HepG2 (cell line): Measurements from ENCODE around the gene SYS1. TPM values are rescaled to one million over a fixed set of nuclear protein-coding genes. Genes with fewer than 3 reads are reported as not detected.

Experiments used
- ATAC-seq: fragments of 200-7000 bp; cut with Tn5 transposase; 3 replicates; pipeline ENCODE4 v1.9.1; 2020; ENCODE audit warnings: mild to moderate bottlenecking, moderate library complexity
- BruUV-seq: library from RNA; stranded (reverse); fragments of 400-500 nt; replicated peaks from 2 replicates; lab custom pipeline; 2021; lab: Mats Ljungman, UMichigan
- CTCF ChIA-PET: fragments of 300-600 bp; formaldehyde crosslinking; extraction: SDS; loops from one replicate; lab custom pipeline; 2021; ENCODE audit warnings: low total read pairs, inconsistent platforms, low intra/inter-chr PET ratio; lab: Yijun Ruan, JAX
- POLR2A ChIA-PET: fragments of 350-600 bp; sonication (Branson Sonifier 250); formaldehyde crosslinking; loops from one replicate; lab custom pipeline; 2020; ENCODE audit warnings: antibody characterized with exemption, inconsistent platforms; lab: Yijun Ruan, JAX
- DNase-seq: peaks from one replicate; pipeline ENCODE4 v3.0.0-alpha.2; 2015; ENCODE audit warnings: low spot score
- FAIRE-seq: peaks from 3 replicates; lab custom pipeline; 2011; peaks lifted over from hg19 to GRCh38; lab: Jason Lieb, UNC
- H2AFZ ChIP-seq: one replicate; pipeline ENCODE4 v1.6.1; 2011; ENCODE audit warnings: low read length, inconsistent platforms
- H3K27ac ChIP-seq: fragments of 300-600 bp; 3 replicates; pipeline ENCODE4 v1.8.0; 2011; ENCODE audit warnings: mixed run types, mild to moderate bottlenecking, mixed read lengths, low read length, inconsistent platforms; ENCODE audit not compliant: insufficient read depth; ENCODE audit errors: extremely low read length
- H3K27me3 ChIP-seq, 2 experiments: fragments of 200-600 bp in 1 of 2; 2 replicates in 1 of 2; 3 replicates in 1 of 2; pipeline versions ENCODE4 v1.6.0 to v1.8.0; 2011; ENCODE audit warnings: low read length in 2 of 2, mild to moderate bottlenecking in 2 of 2, moderate library complexity in 2 of 2, inconsistent platforms in 1 of 2; ENCODE audit not compliant: insufficient read depth in 2 of 2, control insufficient read depth in 1 of 2
- H3K36me3 ChIP-seq, 2 experiments: fragments of 200-600 bp in 1 of 2; replicated peaks in 1 of 2; 2 replicates in 1 of 2; 3 replicates in 1 of 2; pipeline versions ENCODE4 v1.5.1 to v1.8.0; 2011; ENCODE audit warnings: low read length in 2 of 2, inconsistent platforms in 1 of 2; ENCODE audit not compliant: insufficient read depth in 2 of 2, control insufficient read depth in 1 of 2
- H3K4me1 ChIP-seq: 2 replicates; pipeline ENCODE4 v1.5.1; 2012; ENCODE audit warnings: low read length, inconsistent platforms; ENCODE audit not compliant: insufficient read depth
- H3K4me2 ChIP-seq: 2 replicates; pipeline ENCODE4 v1.6.0; 2011; ENCODE audit warnings: low read depth, low read length, inconsistent platforms
- H3K4me3 ChIP-seq, 3 experiments: fragments of 200-600 bp in 1 of 3; sonication (generic), shearing (Covaris generic) in 1 of 3; replicated peaks in 1 of 3; 2 replicates each; pipeline ENCODE4 v1.5.1; 2011 to 2016; ENCODE audit warnings: low read length in 3 of 3, inconsistent platforms in 2 of 3, low read depth in 2 of 3, mild to moderate bottlenecking in 2 of 3, control low read depth in 1 of 3, mixed read lengths in 1 of 3; ENCODE audit not compliant: insufficient read depth in 1 of 3
- H3K79me2 ChIP-seq: one replicate; pipeline ENCODE4 v1.6.1; 2011; ENCODE audit warnings: low read length, inconsistent platforms; ENCODE audit not compliant: insufficient read depth
- H3K9ac ChIP-seq: 2 replicates; pipeline ENCODE4 v1.6.0; 2011; ENCODE audit warnings: mild to moderate bottlenecking, low read depth, low read length, inconsistent platforms; ENCODE audit not compliant: insufficient read depth
- H3K9me3 ChIP-seq: 2 replicates; pipeline ENCODE4 v1.5.1; 2012; ENCODE audit warnings: mild to moderate bottlenecking, low read length
- H4K20me1 ChIP-seq: 2 replicates; pipeline ENCODE4 v1.6.0; 2011; ENCODE audit warnings: inconsistent platforms, mild to moderate bottlenecking, low read length, moderate library complexity; ENCODE audit not compliant: insufficient read depth
- ADNP ChIP-seq: sonication (generic); formaldehyde crosslinking; IDR thresholded peaks from 2 replicates; pipeline ENCODE4 v1.4.0; 2020; ENCODE audit warnings: missing genetic modification reagents
- ARNTL ChIP-seq: sonication (generic); formaldehyde crosslinking; IDR thresholded peaks from 2 replicates; pipeline ENCODE4 v1.4.0; 2020; ENCODE audit warnings: mild to moderate bottlenecking, missing genetic modification reagents
- CHD4 ChIP-seq: fragments of 200-600 bp; sonication (generic); IDR thresholded peaks from 2 replicates; pipeline ENCODE4 v1.7.0; 2017; ENCODE audit warnings: mild to moderate bottlenecking, low read length, borderline replicate concordance
- EED ChIP-seq: sonication (generic); formaldehyde crosslinking; IDR thresholded peaks from 2 replicates; pipeline ENCODE4 v1.5.0; 2020; ENCODE audit warnings: mild to moderate bottlenecking, missing genetic modification reagents
- MYC ChIP-seq: sonication (generic); formaldehyde crosslinking; IDR thresholded peaks from 2 replicates; pipeline ENCODE4 v1.9.0; 2021; ENCODE audit warnings: missing genetic modification reagents, borderline replicate concordance
- NFKB2 ChIP-seq: sonication (generic); formaldehyde crosslinking; IDR thresholded peaks from 2 replicates; pipeline ENCODE4 v1.4.0; 2020; ENCODE audit warnings: missing genetic modification reagents, borderline replicate concordance
- PCBP2 ChIP-seq: fragments of 200-400 bp; formaldehyde crosslinking; optimal IDR thresholded peaks from 2 replicates; pipeline ENCODE3; 2018; ENCODE audit warnings: low read length, low read depth; ENCODE audit not compliant: poor library complexity, severe bottlenecking
- PLRG1 ChIP-seq: fragments of 450-650 bp; conservative IDR thresholded peaks from 2 replicates; pipeline ENCODE4 v1.6.1; 2016
- PLSCR1 ChIP-seq: sonication (generic); formaldehyde crosslinking; IDR thresholded peaks from 2 replicates; pipeline ENCODE4 v1.5.0; 2020; ENCODE audit warnings: missing genetic modification reagents, mild to moderate bottlenecking, borderline replicate concordance
- POGZ ChIP-seq: sonication (generic); formaldehyde crosslinking; IDR thresholded peaks from 2 replicates; pipeline ENCODE4 v1.4.0; 2020; ENCODE audit warnings: mild to moderate bottlenecking, missing genetic modification reagents
- RCOR2 ChIP-seq: IDR thresholded peaks from 2 replicates; pipeline ENCODE4 v1.6.1; 2016; ENCODE audit warnings: missing biosample characterization, missing genetic modification reagents
- TEAD3 ChIP-seq: optimal IDR thresholded peaks from 2 replicates; pipeline ENCODE3; 2016; ENCODE audit warnings: borderline replicate concordance
- WIZ ChIP-seq: sonication (generic); formaldehyde crosslinking; IDR thresholded peaks from 2 replicates; pipeline ENCODE4 v1.5.1; 2020; ENCODE audit warnings: mild to moderate bottlenecking, missing genetic modification reagents
- ZBTB42 ChIP-seq: sonication (generic); formaldehyde crosslinking; IDR thresholded peaks from 2 replicates; pipeline ENCODE4 v1.5.0; 2020; ENCODE audit warnings: mild to moderate bottlenecking, missing genetic modification reagents
- ZNF12 ChIP-seq: sonication (generic); formaldehyde crosslinking; IDR thresholded peaks from 2 replicates; pipeline ENCODE4 v1.5.0; 2020; ENCODE audit warnings: missing genetic modification reagents
- ZNF431 ChIP-seq: sonication (generic); formaldehyde crosslinking; IDR thresholded peaks from 2 replicates; pipeline ENCODE4 v1.9.0; 2022; ENCODE audit warnings: missing genetic modification reagents, low read depth, mild to moderate bottlenecking, borderline replicate concordance
- ZNF552 ChIP-seq: sonication (generic); formaldehyde crosslinking; IDR thresholded peaks from 2 replicates; pipeline ENCODE4 v1.9.0; 2022; ENCODE audit warnings: missing genetic modification reagents, mild to moderate bottlenecking, borderline replicate concordance
- ZNF558 ChIP-seq: sonication (generic); formaldehyde crosslinking; IDR thresholded peaks from 2 replicates; pipeline ENCODE4 v1.9.0; 2022; ENCODE audit warnings: mild to moderate bottlenecking, missing genetic modification reagents, borderline replicate concordance
- ZNF703 ChIP-seq: sonication (generic); formaldehyde crosslinking; IDR thresholded peaks from 2 replicates; pipeline ENCODE4 v1.5.1; 2020; ENCODE audit warnings: missing genetic modification reagents, mild to moderate bottlenecking, moderate library complexity, borderline replicate concordance
- ZNF704 ChIP-seq: sonication (generic); formaldehyde crosslinking; IDR thresholded peaks from 2 replicates; pipeline ENCODE4 v1.8.1; 2023; ENCODE audit warnings: mild to moderate bottlenecking, inconsistent platforms, moderate library complexity, missing genetic modification reagents, borderline replicate concordance
- ZNF713 ChIP-seq: sonication (generic); formaldehyde crosslinking; IDR thresholded peaks from 2 replicates; pipeline ENCODE4 v1.4.0; 2020; ENCODE audit warnings: mild to moderate bottlenecking, missing genetic modification reagents
- WGBS: methylation state at CpG from one replicate; pipeline ENCODE4 v1.1.6; 2017; ENCODE audit warnings: low lambda C conversion rate; 5-methylcytosine and 5-hydroxymethylcytosine counted together
- in situ Hi-C: cut with HindIII; loops from 2 replicates; pipeline ENCODE4 v1.10.0; 2017; ENCODE audit warnings: low pct_unique_long_range_greater_than_20kb; ENCODE audit not compliant: extremely low pct_ligation_motif_present
- intact Hi-C: fragments of 100-400 bp; cut with micrococcal nuclease; formaldehyde crosslinking; loops from one replicate; pipeline ENCODE4 v1.10.0; 2022; ENCODE audit not compliant: unreplicated experiment
- polyA plus RNA-seq, 8 experiments: library from polyadenylated mRNA; depleted of rRNA in 3 of 8; stranded (reverse) in 7 of 8; unstranded in 1 of 8; fragments of >200 nt; fragmentation: Illumina TruSeq in 4 of 8; extraction: Trizol in 4 of 8; gene quantifications; 2 replicates each; pipeline versions ENCODE4 v1.2.1 to v1.2.3, GENCODE V29; 2011 to 2016; ENCODE audit warnings: low read depth in 4 of 8, missing spikeins in 1 of 8, mixed read lengths in 1 of 8; ENCODE audit not compliant: insufficient read depth in 1 of 8
- total RNA-seq, 5 experiments: library from RNA; depleted of rRNA; stranded (reverse); fragments of >200 nt; fragmentation: Illumina TruSeq; extraction: Trizol; gene quantifications; 2 replicates each; pipeline ENCODE4 v1.2.3, GENCODE V29; 2016; ENCODE audit warnings: low read depth in 1 of 5
- TF ChIP-seq, protein P1 (sequence below): sonication (generic); formaldehyde crosslinking; IDR thresholded peaks from 2 replicates; pipeline ENCODE4 v1.5.0; 2020; ENCODE audit warnings: mild to moderate bottlenecking, missing genetic modification reagents

Gene SYS1
- total and polyA plus RNA-seq, 2 of the 13 experiments (the other 11 are each of a cell fraction or from before 2014, with no cell fraction given) = 38.3 to 65.6 TPM

DNA sequence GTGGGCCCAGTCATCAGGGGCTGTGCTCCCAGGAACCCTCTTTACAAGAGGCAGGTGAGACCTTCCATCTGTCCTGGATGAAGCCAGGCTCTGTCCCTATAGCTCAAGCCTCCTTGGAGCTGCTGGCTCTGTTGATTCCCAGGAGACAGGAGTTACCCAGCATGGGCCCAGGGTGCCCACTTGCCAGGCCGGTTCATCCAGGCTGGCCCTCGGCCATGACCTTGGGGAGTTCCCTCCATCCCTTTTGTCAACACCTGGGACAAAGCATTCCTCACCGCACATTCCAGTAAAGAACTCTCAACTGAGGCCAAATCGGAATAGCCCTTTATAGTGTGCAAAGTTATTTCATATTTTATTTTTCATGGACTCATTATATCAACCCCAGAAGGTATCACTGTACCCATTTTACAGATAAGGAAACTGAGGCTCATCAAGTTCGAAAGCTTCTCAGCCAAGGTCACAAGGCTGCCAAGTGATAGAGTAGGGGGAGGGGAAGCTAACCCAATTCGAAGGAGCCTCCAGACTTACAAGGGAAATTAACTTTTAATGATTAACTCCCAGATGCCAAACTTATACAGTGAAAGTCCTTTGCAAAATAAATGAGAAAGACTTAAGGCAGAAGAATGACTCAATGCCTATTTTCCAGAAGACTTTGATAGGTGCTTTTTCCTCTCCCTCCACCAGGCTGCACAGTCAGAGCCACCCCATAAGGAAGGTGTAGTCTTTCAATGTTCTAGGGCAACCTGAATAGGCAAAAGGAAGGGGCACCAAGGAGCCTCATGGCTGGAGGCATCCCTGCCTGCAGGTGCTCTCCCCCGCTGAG, 33.2 kb upstream of the SYS1 start:
- peak; percentile 35 for ATAC-seq
- intact Hi-C loops (no loop called here), in situ Hi-C loops (no loop called here)
- WGBS = 72% methylated on average over 7 of the region's 7 CpGs
- Histone ChIP-seq H3K9ac (no peak overlapping the region), H3K27ac (no peak overlapping the region), H3K4me1 (no peaks in the 10 kb centered on the region), H3K4me2 (no peak overlapping the region), H3K9me3 (no peaks in the 10 kb centered on the region), H3K4me3 (no peak overlapping the region), H3K36me3 (peaks cover 42 to 62% of the 10 kb centered on the region in 2 experiments), H3K79me2 (no peaks in the 10 kb centered on the region), H2AFZ (no peak overlapping the region), H3K27me3 (no peaks in the 10 kb centered on the region), H4K20me1 (no peaks in the 10 kb centered on the region)
- FAIRE-seq = no peak
- no peak for DNase-seq
- BruUV-seq = no TSS peak
- ChIA-PET POLR2A (interaction anchor here (1.0 to 2.0 kb wide), 3 partner anchors 13 to 33 kb away, joined by 3 to 8 read pairs (median 5); partner anchors contain the start of gene SYS1), CTCF (no interaction called here)
- no peak for TF ChIP-seq ZNF558 (CRISPR knock-in tag)
- no peak for TF ChIP-seq TEAD3 (CRISPR knock-in tag)
- TF ChIP-seq ZNF713 (CRISPR knock-in tag) = no peak
- TF ChIP-seq PCBP2 = no peak
- TF ChIP-seq, protein P1, sequence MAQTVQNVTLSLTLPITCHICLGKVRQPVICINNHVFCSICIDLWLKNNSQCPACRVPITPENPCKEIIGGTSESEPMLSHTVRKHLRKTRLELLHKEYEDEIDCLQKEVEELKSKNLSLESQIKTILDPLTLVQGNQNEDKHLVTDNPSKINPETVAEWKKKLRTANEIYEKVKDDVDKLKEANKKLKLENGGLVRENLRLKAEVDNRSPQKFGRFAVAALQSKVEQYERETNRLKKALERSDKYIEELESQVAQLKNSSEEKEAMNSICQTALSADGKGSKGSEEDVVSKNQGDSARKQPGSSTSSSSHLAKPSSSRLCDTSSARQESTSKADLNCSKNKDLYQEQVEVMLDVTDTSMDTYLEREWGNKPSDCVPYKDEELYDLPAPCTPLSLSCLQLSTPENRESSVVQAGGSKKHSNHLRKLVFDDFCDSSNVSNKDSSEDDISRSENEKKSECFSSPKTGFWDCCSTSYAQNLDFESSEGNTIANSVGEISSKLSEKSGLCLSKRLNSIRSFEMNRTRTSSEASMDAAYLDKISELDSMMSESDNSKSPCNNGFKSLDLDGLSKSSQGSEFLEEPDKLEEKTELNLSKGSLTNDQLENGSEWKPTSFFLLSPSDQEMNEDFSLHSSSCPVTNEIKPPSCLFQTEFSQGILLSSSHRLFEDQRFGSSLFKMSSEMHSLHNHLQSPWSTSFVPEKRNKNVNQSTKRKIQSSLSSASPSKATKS = no peak
- no peak for TF ChIP-seq ZNF703 (CRISPR knock-in tag)
- TF ChIP-seq WIZ (CRISPR knock-in tag) = no peak
- peak; percentile 98 for TF ChIP-seq CHD4
- TF ChIP-seq ADNP (CRISPR knock-in tag) = 0 out of 2 replicates have a peak, but pooled peaks have one; percentile 28
- TF ChIP-seq ZNF431 (CRISPR knock-in tag) = no peak
- TF ChIP-seq PLSCR1 (CRISPR knock-in tag) = no peak
- TF ChIP-seq RCOR2 (CRISPR knock-in tag) = peak; percentile 53; the same call in 1 of the 2 replicates
- TF ChIP-seq ZNF552 (CRISPR knock-in tag) = no peak
- TF ChIP-seq ARNTL (CRISPR knock-in tag) = no peak
- TF ChIP-seq POGZ = no peak
- no peak for TF ChIP-seq ZNF704 (CRISPR knock-in tag)
- no peak for TF ChIP-seq ZBTB42
- no peak for TF ChIP-seq EED (CRISPR knock-in tag)
- TF ChIP-seq MYC (CRISPR knock-in tag) = no peak
- TF ChIP-seq NFKB2 (CRISPR knock-in tag) = no peak
- no peak for TF ChIP-seq ZNF12 (CRISPR knock-in tag)
- TF ChIP-seq PLRG1 = no peak
